ENCODE data around the gene LPIN3. TPM values are rescaled to one million over a fixed set of nuclear protein-coding genes. Genes with fewer than 3 reads are reported as not detected.

Gene LPIN3
- total and polyA plus RNA-seq, 2 experiments from 2014 or later: 6.1 to 9.7 TPM

DNA sequence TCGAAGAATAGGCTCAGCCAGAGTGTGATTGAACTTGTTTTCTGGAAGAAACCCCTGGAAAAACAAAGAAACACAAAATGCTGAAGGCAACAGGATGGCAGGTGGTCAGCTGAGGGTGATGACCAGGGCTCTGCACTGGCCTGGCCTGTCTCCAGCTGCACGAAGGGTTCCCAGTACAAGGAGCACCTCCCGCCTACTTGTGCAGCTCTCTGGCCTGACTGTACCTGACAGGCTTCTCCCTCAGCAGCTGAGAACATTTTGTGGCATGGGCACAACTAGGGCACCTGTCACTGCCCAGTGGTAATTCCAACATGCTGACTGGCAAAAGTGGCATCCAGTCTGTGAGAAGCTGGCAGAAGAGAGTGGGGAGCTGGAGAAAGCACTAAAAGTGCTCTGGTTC lies 64.8 kb downstream of the LPIN3 start (continued):
- TF ChIP-seq, protein P1, sequence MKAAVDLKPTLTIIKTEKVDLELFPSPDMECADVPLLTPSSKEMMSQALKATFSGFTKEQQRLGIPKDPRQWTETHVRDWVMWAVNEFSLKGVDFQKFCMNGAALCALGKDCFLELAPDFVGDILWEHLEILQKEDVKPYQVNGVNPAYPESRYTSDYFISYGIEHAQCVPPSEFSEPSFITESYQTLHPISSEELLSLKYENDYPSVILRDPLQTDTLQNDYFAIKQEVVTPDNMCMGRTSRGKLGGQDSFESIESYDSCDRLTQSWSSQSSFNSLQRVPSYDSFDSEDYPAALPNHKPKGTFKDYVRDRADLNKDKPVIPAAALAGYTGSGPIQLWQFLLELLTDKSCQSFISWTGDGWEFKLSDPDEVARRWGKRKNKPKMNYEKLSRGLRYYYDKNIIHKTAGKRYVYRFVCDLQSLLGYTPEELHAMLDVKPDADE (IDR thresholded peaks at IDR 0.05): no peak
- no peak for TF ChIP-seq NANOG (IDR thresholded peaks at IDR 0.05; ENCODE audit: borderline replicate concordance)
- TF ChIP-seq EZH2phosphoT487 (IDR thresholded peaks at IDR 0.05; ENCODE audit: unreplicated experiment): no peak
- TF ChIP-seq, protein P2, sequence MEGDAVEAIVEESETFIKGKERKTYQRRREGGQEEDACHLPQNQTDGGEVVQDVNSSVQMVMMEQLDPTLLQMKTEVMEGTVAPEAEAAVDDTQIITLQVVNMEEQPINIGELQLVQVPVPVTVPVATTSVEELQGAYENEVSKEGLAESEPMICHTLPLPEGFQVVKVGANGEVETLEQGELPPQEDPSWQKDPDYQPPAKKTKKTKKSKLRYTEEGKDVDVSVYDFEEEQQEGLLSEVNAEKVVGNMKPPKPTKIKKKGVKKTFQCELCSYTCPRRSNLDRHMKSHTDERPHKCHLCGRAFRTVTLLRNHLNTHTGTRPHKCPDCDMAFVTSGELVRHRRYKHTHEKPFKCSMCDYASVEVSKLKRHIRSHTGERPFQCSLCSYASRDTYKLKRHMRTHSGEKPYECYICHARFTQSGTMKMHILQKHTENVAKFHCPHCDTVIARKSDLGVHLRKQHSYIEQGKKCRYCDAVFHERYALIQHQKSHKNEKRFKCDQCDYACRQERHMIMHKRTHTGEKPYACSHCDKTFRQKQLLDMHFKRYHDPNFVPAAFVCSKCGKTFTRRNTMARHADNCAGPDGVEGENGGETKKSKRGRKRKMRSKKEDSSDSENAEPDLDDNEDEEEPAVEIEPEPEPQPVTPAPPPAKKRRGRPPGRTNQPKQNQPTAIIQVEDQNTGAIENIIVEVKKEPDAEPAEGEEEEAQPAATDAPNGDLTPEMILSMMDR (conservative IDR thresholded peaks at IDR 0.05; ENCODE audit: low read depth in 2 of 2): no peak
- TF ChIP-seq STAT1 (IDR thresholded peaks at IDR 0.05; ENCODE audit: unreplicated experiment): no peak
- TF ChIP-seq ZNF114 (CRISPR knock-in tag; IDR thresholded peaks at IDR 0.05): no peak
- TF ChIP-seq ZNF331 (CRISPR knock-in tag; IDR thresholded peaks at IDR 0.05; ENCODE audit: low read depth): no peak
- no peak for TF ChIP-seq POLR2AphosphoS5 (IDR thresholded peaks at IDR 0.05; ENCODE audit: low read depth)
- TF ChIP-seq, protein P3, sequence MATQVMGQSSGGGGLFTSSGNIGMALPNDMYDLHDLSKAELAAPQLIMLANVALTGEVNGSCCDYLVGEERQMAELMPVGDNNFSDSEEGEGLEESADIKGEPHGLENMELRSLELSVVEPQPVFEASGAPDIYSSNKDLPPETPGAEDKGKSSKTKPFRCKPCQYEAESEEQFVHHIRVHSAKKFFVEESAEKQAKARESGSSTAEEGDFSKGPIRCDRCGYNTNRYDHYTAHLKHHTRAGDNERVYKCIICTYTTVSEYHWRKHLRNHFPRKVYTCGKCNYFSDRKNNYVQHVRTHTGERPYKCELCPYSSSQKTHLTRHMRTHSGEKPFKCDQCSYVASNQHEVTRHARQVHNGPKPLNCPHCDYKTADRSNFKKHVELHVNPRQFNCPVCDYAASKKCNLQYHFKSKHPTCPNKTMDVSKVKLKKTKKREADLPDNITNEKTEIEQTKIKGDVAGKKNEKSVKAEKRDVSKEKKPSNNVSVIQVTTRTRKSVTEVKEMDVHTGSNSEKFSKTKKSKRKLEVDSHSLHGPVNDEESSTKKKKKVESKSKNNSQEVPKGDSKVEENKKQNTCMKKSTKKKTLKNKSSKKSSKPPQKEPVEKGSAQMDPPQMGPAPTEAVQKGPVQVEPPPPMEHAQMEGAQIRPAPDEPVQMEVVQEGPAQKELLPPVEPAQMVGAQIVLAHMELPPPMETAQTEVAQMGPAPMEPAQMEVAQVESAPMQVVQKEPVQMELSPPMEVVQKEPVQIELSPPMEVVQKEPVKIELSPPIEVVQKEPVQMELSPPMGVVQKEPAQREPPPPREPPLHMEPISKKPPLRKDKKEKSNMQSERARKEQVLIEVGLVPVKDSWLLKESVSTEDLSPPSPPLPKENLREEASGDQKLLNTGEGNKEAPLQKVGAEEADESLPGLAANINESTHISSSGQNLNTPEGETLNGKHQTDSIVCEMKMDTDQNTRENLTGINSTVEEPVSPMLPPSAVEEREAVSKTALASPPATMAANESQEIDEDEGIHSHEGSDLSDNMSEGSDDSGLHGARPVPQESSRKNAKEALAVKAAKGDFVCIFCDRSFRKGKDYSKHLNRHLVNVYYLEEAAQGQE (IDR thresholded peaks at IDR 0.05; ENCODE audit: unreplicated experiment): no peak
- no peak for TF ChIP-seq CREB1 (CRISPR knock-in tag; IDR thresholded peaks at IDR 0.05; ENCODE audit: low read depth)

DNA sequence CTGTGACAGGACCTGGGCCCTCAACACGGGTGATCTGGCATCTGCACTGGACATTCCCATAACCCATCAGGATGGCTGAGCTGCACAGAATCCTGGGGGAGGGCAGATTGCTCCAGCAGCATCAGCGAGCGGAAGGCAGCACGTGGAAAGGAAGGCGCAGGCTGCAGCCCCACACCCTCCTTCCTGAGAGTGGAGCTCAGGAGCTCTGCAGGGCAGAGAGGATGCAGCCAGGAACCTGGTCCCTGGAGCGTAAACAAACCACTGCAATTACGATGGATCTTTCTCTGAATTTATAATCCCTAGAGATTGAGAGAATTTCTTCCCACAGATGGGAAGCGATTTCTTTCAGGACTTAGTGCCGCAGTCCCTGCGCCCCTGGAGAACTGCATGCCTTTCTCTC lies 65.7 kb downstream of the LPIN3 start:
- no peaks in the 10 kb centered on the region for H3K27me3 ChIP-seq (ENCODE audit: insufficient read depth)
- no peak overlapping the region for H3K4me3 Mint-ChIP-seq
- peaks cover 7% of the 10 kb centered on the region; the same call in 2 of the 3 replicates for H3K4me1 Mint-ChIP-seq
- TF ChIP-seq EZH2 (IDR thresholded peaks at IDR 0.05; ENCODE audit: low read depth, unreplicated experiment) (no peak), CREB1 (CRISPR knock-in tag; IDR thresholded peaks at IDR 0.05; ENCODE audit: low read depth) (no peak), STAT1 (IDR thresholded peaks at IDR 0.05; ENCODE audit: unreplicated experiment) (no peak)
- TF ChIP-seq, protein P1 (IDR thresholded peaks at IDR 0.05): no peak
- TF ChIP-seq, protein P3 (IDR thresholded peaks at IDR 0.05; ENCODE audit: unreplicated experiment): no peak
- no peak overlapping the region for H3K27ac Mint-ChIP-seq
- H3K27me3 Mint-ChIP-seq (ENCODE audit: insufficient read depth, low read depth, poor library complexity): no peaks in the 10 kb centered on the region
- peaks cover 20% of the 10 kb centered on the region for H3K36me3 ChIP-seq (ENCODE audit: insufficient read depth)
- H3K4me1 ChIP-seq (ENCODE audit: insufficient read depth): no peaks in the 10 kb centered on the region
- H2AFZ ChIP-seq: no peak overlapping the region
- ATAC-seq: no peak
- H3K4me3 ChIP-seq: no peak overlapping the region
- no peak overlapping the region for H3K4me2 ChIP-seq
- no peak overlapping the region for H3K27ac ChIP-seq (ENCODE audit: low read depth)
- H4K20me1 ChIP-seq (replicated peaks; ENCODE audit: insufficient read depth): peaks cover 6% of the 10 kb centered on the region; the same call in 1 of the 2 replicates
- H3K36me3 Mint-ChIP-seq (ENCODE audit: low read depth): peaks cover 46% of the 10 kb centered on the region
- no peaks in the 10 kb centered on the region for H3F3A ChIP-seq (replicated peaks; ENCODE audit: low read depth)
- no peak for DNase-seq (ENCODE audit: low spot score)
- no peaks in the 10 kb centered on the region for H3K79me2 ChIP-seq (replicated peaks; ENCODE audit: insufficient read depth)
- H3K9me3 Mint-ChIP-seq: no peaks in the 10 kb centered on the region
- no peaks in the 10 kb centered on the region for H3K9me2 ChIP-seq (ENCODE audit: insufficient read depth)
